ENCODE results near the gene RDX.
"Not testable (repeated sequence)": the region's sequence is repeated elsewhere in the genome, so short reads cannot be mapped to it uniquely, and the experiment has no call there.

Gene RDX

DNA sequence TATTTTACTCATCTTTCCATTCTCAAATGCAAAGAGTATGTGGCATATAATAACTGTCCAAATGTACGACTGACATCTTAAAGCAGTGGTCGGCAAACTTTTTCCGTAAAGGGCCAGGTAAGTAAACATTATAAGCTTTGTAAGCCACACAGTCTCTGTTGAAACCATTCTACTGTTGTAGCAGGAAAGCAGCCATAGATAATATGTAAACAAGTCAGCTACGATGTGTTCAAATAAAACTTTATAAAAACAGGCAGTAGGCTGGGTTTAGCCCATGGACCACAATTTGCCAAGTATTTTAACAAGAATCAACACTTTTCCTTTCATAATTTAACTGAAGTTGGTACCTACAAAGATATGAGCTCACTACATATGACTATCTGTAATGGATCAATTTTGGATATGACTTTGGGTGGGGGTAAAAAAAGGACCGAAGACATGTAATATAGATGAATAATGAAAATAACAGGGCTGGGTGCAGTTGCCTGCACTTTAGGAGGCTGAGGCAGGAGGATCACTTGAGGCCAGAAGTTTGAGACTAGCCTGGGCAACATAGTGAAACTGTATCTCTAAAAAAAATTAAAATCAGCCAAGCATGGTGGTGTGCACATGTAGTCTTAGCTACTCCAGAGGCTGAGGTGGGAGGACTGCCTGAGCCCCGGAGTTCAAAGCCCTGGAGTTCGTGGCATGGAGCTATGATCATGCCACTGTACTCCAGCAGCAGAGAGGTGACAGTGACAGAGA is 5.7 kb downstream of the RDX start:
- no peak for DNase-seq (ENCODE audit: extremely low read depth, low read depth)
- TF ChIP-seq, protein P1, sequence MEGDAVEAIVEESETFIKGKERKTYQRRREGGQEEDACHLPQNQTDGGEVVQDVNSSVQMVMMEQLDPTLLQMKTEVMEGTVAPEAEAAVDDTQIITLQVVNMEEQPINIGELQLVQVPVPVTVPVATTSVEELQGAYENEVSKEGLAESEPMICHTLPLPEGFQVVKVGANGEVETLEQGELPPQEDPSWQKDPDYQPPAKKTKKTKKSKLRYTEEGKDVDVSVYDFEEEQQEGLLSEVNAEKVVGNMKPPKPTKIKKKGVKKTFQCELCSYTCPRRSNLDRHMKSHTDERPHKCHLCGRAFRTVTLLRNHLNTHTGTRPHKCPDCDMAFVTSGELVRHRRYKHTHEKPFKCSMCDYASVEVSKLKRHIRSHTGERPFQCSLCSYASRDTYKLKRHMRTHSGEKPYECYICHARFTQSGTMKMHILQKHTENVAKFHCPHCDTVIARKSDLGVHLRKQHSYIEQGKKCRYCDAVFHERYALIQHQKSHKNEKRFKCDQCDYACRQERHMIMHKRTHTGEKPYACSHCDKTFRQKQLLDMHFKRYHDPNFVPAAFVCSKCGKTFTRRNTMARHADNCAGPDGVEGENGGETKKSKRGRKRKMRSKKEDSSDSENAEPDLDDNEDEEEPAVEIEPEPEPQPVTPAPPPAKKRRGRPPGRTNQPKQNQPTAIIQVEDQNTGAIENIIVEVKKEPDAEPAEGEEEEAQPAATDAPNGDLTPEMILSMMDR (IDR thresholded peaks at IDR 0.05; ENCODE audit: low read depth, low read length): no peak

DNA sequence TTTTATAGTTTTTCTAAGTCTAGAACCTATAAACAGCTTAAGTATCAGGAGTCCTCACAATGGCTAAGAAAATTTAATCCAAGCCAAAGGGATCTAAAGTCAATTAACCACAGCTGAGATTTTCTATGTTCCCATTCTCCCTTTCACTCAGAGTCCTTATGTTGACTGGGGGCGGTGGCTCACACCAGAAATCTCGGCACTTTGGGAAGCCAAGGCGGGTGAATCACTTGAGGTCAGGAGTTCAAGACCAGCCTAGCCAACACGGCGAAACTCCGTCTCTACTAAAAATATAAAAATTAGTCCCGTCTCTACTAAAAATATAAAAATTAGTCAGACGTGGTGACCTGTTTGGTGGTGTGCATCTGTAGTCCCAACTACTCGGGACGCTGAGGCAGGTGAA is 6.9 kb downstream of the RDX start:
- DNase-seq (ENCODE audit: extremely low read depth, low read depth): no peak
- TF ChIP-seq, protein P1 (IDR thresholded peaks at IDR 0.05; ENCODE audit: low read depth, low read length): no peak

DNA sequence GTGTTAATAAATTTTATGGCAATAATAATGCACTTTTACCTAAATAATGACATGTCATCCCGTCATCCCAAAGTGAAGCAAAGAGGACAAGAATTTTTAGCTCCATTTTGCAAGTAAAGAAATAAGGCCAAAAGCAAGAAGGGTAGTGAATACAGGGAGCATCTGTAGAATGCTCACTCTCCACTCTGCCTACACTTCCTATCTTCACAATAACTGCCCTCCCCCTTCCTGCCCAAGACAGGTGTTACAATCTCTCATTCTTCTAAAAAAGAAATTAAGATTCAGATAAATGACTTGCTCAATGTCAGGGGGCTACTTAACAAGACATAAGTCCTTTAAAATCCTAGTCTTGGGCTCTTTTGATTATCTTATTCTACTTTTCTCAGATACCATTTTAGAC is 8.9 kb downstream of the RDX start:
- TF ChIP-seq, protein P1 (IDR thresholded peaks at IDR 0.05; ENCODE audit: low read depth, low read length): no peak
- DNase-seq (ENCODE audit: extremely low read depth, low read depth): no peak

DNA sequence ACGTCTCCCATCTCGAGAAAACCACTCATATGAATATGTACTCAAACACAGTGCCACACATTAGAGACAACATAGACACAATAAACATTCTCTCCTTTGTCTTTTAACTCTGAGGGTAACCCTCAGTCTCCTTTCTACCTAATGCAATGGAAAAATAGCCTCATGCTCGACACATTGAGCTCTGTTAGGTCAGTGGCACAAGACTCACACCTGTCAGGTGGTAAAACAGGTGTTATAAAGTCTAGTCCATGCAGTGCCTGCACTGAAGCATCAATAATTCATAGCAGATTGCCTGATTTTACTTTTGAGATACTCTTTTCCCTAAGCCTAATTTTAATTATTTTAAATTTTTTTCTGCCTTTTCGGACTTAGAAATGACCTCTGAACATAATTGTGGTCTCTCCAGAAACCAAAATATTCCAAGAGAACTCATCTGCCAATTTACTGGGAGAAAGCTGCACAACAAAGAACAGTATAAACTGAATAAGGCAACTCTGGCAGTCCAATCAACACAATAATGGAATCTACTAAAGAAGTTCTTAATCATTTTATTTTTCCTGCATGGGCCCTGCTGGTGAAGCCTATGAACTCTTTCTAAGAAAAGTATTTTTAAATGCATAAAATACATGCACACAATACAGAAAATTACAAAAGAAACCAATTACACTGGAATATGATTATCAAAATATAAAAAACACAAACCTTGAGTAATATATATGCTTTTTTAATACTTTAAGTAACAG is 9.9 kb downstream of the RDX start:
- DNase-seq (ENCODE audit: extremely low read depth, low read depth): no peak
- TF ChIP-seq, protein P1 (IDR thresholded peaks at IDR 0.05; ENCODE audit: low read depth, low read length): no peak

DNA sequence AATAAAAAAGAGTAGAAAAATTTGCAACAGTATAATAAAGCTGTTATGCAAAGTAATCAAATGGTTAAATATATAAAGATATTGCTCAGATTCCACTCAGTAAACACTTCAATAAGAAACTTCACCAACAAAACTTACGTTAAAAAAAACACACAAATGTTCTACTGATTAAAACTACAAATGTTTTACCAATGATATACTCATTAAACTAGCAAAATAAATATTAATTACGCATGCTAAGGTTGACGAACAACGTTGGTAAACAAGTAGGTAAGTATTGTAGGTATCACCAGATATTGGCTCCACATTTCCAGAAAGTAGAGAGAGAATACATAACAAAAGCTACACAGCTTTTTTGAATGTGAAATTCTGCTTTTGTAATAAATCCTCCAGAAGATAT is 12.6 kb downstream of the RDX start:
- TF ChIP-seq, protein P1 (IDR thresholded peaks at IDR 0.05; ENCODE audit: low read depth, low read length): no peak
- DNase-seq (ENCODE audit: extremely low read depth, low read depth): no peak

GRCh38 chr11:110280595-110280994 is 15.8 kb downstream of the RDX start:
- not testable (repeated sequence) for DNase-seq (ENCODE audit: extremely low read depth, low read depth)

- DNase-seq (ENCODE audit: extremely low read depth, low read depth): no peak
- TF ChIP-seq, protein P1 (IDR thresholded peaks at IDR 0.05; ENCODE audit: low read depth, low read length): no peak
These were observed 16.5 kb downstream of the RDX start for GRCh38 chr11:110279881-110280280.
